NCI-H446 treated with DMSO at 0.1 percent for 48 hours (cell line): ENCODE data around the gene CEACAM16.
"Not testable (repeated sequence)": the region's sequence is repeated elsewhere in the genome, so short reads cannot be mapped to it uniquely, and the experiment has no call there.

ENCODE experiments used
- DNase-seq: peaks from one replicate; lab custom pipeline; 2025; lab: John Stamatoyannopoulos, UW

Gene CEACAM16, protein sequence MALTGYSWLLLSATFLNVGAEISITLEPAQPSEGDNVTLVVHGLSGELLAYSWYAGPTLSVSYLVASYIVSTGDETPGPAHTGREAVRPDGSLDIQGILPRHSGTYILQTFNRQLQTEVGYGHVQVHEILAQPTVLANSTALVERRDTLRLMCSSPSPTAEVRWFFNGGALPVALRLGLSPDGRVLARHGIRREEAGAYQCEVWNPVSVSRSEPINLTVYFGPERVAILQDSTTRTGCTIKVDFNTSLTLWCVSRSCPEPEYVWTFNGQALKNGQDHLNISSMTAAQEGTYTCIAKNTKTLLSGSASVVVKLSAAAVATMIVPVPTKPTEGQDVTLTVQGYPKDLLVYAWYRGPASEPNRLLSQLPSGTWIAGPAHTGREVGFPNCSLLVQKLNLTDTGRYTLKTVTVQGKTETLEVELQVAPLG

DNA sequence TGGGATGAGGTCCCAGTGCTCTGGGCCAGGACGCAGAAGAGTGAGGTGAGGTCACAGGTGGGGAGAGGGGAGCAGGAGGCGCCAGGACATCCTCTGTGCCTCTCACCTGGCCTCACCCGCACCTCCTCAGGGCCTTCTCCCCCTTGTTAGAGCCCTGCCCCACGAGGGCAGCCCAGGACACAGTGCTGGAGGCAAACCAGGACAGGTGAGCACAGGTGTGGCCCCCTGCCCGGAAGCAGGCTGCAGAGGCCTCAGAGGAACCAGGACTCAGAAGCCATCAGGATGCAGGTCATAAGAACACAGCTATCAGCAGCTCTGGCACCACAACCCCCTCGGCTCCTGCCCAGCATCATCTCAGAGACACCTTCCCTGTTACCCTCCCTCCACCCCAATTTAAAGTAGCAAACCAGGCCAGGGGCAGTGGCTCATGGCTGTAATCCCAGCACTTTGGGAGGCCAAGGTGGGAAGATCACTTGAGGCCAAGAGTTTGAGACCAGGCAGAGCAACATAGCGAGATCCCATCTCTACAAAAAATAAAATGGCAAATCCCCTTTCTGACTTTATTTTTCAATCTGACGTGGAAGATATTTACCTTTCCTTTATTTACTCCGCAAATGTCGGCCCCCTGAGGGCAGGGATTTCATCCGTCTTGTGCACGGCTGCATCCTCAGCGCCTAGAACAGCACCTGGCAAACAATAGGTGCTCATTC is at the start of gene CEACAM16:
Gene CEACAM16 (plus strand): TSS at position 660 of the 710 bp plus-strand sequence. CDS start 2,306 bp downstream, outside the sequence.
- DNase-seq = no peak

DNA sequence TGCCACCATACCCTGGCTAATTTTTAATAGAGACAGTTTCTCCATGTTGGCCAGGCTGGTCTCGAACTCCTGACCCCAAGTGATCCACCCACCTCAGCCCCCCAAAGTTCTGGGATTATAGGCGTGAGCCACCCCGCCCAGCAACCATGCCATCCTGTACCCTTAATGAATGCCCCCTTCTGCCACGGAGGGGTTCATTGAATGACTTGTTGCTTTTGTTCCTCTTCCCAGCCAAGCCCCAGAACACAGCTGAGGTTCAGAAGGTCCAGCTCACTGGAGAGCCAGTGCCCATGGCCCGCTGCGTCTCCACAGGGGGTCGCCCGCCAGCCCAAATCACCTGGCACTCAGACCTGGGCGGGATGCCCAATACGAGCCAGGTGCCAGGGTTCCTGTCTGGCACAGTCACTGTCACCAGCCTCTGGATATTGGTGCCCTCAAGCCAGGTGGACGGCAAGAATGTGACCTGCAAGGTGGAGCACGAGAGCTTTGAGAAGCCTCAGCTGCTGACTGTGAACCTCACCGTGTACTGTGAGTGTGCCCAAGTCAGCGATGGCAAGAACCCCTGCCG is 49.3 kb upstream of the CEACAM16 start:
- DNase-seq = no peak

DNA sequence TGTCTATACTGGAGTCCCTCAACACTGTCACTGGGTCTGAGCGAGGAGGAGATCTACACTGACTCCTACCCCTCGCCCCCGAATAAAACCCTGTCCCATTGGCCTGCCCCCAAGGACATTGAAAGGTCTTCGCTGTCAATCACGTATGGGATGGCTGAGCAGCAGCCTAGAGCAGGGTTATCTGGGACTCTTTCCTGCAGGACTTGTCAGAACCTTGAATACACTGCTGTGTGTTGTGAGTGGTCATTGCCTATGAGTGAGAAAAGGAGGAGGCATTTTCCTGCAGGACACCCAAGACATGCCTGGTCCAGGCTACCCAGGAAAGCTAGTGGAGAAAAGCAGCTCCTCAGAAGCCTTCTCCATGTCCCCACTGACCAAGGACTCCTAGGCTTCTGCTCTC is 45.6 kb upstream of the CEACAM16 start:
- DNase-seq = no peak

DNA sequence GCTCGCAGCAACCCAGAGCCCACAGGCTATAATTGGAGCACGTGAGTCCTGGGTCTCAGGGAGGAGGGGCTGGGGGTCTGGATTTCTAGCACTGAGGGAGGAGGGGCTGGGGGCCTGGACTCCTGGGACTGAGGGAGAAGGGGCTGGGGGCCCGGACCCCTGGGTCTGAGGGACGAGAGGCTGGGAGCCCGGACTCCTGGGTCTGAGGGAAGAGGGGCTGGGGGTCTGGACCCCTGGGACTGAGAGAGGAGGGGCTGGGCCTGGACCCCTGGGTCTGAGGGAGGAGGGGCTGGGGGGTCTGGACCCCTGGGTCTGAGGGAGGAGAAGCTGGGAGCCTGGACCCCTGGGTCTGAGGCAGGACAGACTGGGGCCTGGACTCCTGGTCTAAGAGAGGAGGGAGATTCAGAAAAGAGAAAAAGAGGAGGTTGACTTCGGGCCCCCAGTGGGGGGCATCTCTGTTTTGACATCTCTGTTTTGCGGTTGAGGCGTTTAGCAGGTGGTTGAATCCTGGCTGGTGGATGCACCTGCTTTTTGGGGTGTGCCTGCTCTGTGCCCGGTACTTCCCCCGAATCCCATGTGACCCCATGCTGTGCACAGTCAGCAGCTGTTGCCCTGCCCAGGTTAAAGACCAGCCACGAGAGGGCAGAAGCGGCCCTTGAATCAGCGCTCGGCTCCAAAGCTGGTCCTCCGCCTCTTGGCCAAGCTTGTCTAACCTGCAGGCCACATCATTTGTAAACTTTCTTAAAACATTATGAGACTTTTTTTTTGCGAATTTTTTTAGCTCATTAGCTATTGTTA is 44.8 kb upstream of the CEACAM16 start:
- DNase-seq = no peak

DNA sequence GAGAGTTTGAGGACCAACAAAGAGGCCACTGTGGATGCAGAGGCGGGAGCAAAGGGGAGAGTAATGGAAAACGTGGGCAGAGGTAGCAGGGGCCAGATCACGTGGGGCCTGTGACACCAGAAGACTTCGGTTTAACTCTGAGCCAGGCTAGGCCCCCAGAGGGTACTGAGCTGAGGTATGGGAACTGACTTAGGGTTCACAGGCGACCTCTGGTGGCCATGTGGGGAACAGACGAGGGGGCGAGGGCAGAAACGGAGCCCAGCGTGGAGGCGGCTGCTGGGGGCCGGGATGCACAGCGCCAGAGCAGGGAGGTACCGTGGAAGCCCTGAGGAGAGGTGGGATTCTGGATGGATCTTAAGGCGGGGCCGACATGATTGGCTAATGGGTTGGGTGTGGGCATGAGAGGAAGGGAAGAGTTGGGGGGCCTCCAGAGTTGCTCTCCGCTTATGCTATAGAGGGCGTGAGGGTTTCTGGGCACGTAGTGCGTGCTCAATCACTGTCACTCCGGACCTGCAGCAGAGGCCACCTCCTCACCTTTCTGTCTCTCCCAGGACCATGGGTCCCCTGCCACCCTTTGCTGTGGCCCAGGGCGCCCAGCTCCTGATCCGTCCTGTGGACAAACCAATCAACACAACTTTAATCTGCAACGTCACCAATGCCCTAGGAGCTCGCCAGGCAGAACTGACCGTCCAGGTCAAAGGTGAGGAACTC is 41.6 kb upstream of the CEACAM16 start:
- no peak for DNase-seq

DNA sequence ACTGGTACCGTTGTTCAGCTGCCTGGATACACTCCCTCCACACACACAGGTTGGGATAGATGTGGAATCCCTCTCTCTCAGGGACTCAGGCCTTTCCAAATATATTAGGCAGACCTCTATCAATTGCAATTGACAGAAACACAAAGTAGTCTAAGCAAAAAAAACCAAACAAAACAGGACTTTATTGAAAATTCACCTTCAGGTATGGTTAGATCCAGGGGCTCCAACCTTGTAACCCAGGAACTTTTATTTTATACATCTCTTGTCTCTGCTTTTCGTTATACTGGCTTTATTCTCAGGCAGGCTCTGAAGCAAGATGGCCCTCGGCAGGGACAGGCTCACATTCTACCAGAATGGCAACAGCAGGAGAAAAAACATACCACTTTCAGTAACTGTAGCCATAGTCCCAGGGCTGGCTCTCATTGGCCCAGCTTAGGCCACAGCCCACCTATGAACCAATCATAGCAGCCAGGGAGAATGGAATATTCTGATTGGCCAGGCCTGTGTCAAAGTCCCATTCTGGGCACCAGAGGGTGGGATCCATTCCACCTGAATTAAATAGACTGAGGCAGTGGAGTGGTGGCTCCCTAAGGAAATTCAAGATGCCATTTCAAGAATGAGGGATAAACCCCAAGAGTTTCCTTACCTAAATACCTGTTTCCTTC is 40.8 kb upstream of the CEACAM16 start:
- no peak for DNase-seq

DNA sequence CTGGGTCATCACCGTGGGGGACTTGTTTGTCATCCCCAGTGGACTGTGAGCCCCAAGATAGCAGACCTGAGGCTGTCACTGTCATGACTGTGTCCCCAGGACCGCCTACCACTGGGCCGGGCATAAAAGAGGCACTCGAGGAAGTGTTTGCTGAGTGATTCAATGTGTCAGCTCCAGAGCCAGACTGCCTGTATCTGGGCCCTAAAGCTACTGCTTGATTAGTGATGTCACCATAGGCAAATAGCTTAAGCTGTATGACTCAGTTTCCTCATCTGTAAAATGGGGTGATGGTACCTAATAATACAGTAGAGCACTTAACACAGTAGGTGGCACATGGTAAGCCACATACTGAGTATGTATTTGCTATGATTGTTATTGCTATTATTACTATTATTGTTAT is 38.9 kb upstream of the CEACAM16 start:
- DNase-seq = no peak

DNA sequence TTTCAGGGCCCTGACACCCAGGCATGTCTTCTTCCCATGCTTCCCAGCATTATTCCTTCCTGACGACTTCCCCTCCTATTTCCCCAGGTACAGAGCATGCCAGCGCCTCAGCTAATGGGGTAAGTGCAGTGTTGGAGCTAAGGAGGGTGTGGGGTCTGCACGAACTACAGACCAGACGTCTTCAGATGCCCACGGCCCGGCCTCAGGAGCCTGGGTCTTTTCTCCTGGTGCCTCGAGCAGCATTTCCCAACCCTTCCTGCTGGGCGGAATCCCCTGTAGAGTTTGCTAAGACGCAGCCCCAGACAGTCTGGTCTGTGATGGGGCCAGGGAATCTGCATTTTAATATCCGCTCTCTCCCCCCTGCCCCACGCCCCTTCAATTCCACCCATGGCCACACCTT is 37.7 kb upstream of the CEACAM16 start:
- DNase-seq = no peak

DNA sequence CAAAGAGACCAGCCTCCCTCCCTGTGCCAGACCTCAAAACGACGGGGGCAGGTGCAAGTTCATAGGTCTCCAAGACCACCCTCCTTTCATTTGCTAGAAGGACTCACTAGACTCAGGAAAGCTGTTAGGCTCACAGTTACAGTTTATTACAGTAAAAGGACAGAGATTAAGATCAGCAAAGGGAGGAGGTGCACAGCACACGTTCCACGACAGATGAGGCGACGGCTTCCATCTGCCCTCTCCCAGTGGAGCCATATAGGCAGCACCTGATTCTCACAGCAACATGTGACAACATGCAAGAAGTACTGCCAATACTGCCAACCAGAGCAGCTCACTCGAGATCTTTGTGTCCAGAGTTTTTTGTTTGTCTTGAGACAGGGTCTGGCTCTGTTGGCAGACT is 37.0 kb upstream of the CEACAM16 start:
- no peak for DNase-seq

DNA sequence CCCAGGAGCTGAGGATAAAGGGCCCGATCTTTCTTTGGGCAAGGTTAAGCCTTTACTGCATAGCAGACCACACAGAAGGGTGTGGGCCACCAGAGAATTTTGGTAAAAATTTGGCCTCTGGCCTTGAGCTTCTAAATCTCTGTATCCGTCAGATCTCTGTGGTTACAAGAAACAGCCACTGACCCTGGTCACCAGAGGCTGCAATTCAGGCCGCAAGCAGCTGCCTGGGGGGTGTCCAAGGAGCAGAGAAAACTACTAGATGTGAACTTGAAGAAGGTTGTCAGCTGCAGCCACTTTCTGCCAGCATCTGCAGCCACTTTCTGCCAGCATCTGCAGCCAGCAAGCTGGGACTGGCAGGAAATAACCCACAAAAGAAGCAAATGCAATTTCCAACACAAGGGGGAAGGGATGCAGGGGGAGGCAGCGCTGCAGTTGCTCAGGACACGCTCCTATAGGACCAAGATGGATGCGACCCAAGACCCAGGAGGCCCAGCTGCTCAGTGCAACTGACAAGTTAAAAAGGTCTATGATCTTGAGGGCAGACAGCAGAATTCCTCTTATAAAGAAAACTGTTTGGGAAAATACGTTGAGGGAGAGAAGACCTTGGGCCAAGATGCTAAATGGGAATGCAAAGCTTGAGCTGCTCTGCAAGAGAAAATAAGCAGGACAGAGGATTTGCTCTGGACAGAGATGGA is 36.1 kb upstream of the CEACAM16 start:
- no peak for DNase-seq

DNA sequence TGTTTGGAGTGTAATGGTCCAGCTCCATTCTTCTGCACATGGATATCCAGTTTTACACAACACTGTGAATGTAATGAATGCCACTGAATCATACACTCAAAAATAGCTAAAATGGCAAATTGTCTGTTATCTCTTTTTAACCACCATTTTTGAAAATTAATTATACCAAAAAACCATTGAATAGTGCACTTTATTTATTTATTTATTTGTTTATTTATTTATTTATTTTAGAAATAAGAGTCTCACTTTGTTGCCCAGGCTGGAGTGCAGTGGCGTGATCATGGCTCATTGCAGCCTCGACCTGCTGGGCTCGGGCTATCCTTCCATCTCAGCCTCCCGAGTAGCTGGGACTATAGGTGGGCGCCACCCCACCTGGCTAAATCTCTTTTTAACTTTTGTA is 35.0 kb upstream of the CEACAM16 start:
- no peak for DNase-seq

DNA sequence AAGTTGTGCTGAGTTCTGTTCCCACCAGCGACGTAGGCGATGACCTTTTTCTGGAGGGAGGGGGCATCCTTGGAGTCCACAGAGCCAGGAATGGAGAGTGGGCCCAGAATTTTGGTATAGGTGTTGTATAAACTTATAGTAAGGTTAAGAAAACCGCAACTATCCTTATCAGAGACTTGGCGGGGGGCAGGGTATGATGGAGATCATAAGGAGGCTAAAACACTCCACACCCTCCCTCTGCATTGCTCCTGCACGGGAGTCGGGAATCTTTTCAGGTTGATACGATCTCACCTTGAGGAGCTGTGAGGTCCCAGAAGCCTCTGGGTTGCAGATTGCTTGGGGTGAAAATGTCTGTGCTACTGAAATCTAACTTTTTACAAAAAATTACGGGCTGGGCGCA is 34.0 kb upstream of the CEACAM16 start:
- DNase-seq = no peak

DNA sequence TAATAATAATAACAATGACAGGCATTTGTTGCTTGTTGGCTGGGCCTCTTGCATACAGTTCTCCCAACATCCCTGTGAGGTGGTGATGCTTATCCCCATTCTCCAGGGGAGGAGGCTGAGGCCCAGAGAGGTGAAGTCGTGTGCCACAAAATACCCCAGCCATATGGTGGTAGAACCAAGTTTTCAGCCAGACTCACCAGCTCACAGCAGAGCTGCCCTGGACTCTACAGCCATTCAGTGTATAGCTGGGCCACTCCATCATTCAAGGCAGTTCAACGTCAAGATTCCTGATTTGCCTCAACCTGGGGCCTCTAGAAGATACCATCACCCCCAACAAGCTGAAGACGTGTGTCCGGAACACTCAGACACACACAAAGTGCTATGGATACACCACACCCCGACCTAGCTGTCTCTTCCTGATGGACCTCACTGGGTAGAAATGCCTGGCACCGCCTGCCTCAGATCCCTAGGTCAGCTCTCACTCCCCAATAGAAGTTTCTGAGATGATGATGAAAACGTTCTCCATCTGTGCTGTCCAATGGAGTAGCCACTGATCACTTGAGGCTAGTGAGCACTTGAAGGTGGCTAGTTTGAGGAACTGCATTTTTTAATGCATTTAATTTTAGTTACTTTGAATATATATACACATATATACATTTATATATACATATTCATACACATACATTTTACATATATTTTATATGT is 31.9 kb upstream of the CEACAM16 start:
- no peak for DNase-seq

DNA sequence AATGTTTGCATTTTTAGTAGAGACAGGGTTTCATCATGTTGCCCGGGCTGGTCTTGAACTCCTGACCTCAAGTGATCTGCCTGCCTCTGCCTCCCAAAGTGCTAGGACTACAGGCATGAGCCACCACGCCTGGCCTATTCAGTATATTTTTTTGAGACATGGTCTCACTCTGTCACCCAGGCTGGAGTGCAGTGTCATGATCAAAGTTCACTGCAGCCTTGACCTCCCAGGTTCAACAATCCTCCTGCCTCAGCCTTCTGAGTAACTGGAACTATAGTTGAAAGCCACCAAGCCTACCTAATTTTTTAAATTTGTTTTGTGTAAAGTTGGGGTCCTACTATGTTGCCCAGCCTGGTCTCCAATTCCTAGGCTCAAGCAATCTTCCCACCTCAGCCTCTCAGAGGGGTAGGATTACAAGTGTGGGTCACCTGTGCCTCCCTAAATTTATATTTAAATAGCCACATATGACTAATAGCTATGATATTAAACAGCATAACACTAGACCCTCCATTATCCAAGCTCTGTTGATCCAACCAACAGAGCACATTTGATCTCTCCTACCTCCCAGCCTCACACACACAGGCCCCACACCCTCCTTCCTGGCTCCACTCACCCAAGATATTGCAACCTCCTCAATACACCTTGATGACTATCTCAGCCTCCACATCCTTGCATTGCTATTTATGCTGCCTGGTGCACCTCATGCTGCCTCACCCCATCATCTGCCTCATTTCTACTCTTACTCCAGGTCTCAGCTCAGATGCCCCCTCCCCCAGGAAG is 29.8 kb upstream of the CEACAM16 start:
- no peak for DNase-seq

DNA sequence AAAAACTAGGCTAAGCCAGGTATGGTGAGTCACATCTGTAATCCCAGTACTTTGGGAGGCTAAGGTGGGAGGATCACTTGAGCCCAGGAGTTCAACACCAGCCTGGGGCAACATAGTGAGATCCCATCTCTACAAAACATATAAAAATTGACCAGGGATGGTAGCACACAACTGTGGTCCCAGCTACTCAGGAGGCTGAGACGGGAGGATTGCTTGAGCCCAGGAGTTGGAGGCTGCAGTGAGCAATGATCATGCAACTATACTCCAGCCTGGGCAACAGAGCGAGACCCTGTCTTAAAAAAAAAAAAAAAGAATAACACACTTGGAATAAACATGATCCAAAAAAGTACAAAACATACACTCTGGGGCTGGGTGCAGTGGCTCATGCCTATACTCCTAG is 28.9 kb upstream of the CEACAM16 start:
- DNase-seq = not testable (repeated sequence)

DNA sequence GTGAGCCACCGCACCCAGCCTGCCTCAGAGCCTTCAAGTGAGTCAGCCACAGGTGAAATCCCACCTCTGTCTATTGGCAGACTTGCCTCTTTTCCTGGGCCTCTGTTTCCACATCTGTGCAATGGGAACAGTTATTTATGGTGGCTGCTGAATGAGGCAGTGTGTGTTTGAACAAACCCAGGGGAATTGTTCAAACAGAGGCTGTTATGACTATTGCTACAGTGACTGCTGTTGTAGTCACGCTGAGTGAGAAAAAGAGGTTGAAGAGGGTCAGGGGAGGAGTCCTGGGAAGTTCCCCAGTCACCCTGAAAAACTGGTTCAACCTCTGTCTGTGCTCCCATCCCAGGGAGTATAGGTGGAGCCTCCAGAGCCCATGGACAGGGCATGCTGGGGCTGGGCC is 27.6 kb upstream of the CEACAM16 start, which contains the start of gene CEACAM19:
Gene CEACAM19 (plus strand): TSS at position 83 of the 400 bp plus-strand sequence. CDS start 450 bp downstream, outside the sequence.
- no peak for DNase-seq

DNA sequence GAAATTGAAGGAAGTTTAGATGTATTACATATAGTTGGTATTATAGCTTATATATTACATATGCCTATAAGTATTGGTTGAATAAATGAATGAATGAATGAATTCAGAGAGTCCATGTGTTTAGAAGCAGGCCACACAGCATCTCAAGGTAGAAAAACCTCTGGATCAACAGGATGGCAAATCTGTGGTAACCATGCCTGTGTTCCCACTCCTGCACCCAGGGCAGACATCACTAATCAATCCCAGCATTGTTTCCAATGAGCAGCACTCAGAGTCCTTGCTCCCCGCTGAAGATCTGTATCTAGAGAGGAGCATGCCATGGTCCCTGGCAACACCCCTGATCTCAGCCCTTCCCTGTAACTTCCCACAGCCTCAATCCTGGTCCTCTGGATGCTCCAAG is 26.7 kb upstream of the CEACAM16 start:
- no peak for DNase-seq

DNA sequence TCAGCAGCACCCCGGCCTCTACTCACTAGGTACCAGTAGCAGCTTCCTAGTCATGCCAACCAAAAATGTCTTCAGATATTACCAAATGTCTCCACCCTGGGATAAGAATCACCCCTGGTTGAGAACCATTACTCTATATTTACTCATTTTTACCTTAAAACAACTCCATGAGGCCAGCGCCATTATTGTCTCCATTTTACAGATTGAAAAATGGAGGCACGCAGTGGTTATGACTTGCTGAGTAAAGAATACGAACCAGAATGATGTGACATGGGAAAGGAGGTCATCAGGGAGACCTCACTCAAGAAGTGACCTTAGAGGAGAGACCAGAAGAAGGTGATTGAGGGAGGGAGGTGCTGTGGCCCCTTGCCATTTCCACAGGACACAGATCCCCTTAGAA is 25.4 kb upstream of the CEACAM16 start:
- no peak for DNase-seq

DNA sequence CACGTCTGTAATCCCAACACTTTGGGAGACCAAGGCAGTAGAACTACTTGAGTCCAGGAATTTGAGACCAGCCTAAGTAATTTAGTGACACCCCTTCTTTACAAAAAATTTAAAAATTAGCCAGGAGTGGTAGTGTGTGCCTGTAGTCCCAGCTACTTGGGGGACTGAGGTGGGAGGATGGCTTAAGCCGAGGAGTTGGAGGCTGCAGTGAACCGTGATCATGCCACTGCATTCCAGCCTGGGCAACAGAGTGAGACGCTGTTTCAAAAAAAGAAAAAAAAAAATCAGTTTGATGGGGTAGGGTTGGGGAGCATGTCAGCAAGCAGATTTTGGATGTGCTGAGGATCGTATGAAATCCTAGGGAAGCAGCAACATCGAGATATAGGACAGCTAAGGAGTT is 23.4 kb upstream of the CEACAM16 start:
- DNase-seq = no peak
